ENCODE measurements around the gene TMOD2. TPM values are rescaled to one million over a fixed set of nuclear protein-coding genes. Genes with fewer than 3 reads are reported as not detected.

The TMOD2 gene
- total RNA-seq, 1 donor from 2014 or later = 8.4 TPM

DNA sequence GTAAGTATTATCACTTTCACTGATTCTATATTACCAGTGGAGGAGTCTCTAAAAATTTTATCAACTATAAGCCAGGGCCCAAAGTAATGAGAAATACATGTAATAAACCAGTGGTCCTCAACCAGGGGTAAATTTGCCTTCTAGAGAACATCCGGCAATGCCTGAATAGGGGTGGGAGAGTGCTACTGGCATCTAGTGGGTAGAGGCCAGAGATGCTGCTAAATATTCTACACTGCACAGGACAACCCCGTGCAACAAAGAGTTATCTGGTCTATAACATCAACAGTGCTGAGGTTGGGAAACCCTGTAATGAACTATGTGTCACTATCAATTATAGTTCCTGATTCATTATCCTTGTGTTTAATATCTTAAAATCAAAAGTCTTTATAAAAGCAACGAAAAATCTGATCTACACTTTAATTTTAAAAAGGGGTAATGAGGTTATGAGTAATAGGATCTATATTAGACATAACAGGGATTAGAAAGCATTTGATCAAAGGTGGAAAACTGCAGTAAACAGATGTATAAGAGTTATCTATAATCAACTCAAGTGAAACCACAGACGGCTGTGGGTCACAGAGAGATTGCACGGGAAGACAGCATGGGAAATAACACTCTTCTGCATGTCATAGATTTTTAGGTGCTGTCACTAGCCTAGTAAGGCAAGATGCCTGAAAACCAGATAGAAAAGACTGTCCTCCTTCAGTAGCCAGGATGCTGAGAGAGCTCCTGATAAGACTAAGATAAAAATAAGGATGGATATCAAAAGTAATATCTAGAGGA, 16.0 kb upstream of the TMOD2 start:
- TF ChIP-seq EZH2 (IDR thresholded peaks at IDR 0.05; ENCODE audit: insufficient read depth, low read length) (no peak), CTCF (IDR thresholded peaks at IDR 0.05; ENCODE audit: insufficient read depth, low read depth, low read length) (no peak)
- H3K4me1 Mint-ChIP-seq (ENCODE audit: low read depth, unreplicated experiment) = peaks cover 15% of the 10 kb centered on the region
- H3K36me3 Mint-ChIP-seq (ENCODE audit: low read depth, unreplicated experiment) = no peaks in the 10 kb centered on the region
- Histone ChIP-seq H3K9ac (ENCODE audit: low read length) (no peak overlapping the region), H4K20me1 (ENCODE audit: insufficient read depth, low read length) (no peaks in the 10 kb centered on the region), H3K27me3 (ENCODE audit: insufficient read depth, low read length) (no peaks in the 10 kb centered on the region), H3K9me3 (ENCODE audit: insufficient read depth, low read depth, low read length) (no peaks in the 10 kb centered on the region), H2AFZ (ENCODE audit: low read depth, low read length) (no peak overlapping the region), H3K4me3 (ENCODE audit: insufficient read depth, low read depth, low read length) (no peak overlapping the region), H3K27ac (ENCODE audit: low read depth, low read length) (no peak overlapping the region), H3K36me3 (ENCODE audit: insufficient read depth, low read length) (no peaks in the 10 kb centered on the region), H3K4me2 (ENCODE audit: low read length) (no peak overlapping the region), H3K4me1 (ENCODE audit: insufficient read depth, low read length) (peaks cover 5% of the 10 kb centered on the region), H3K79me2 (ENCODE audit: insufficient read depth, low read length) (no peaks in the 10 kb centered on the region)
- H3K9me3 Mint-ChIP-seq (ENCODE audit: unreplicated experiment) = no peaks in the 10 kb centered on the region
- no peak for DNase-seq (ENCODE audit: low read depth)
- FAIRE-seq = no peak
- peak overlapping the region; percentile 83 for H3K4me3 Mint-ChIP-seq (ENCODE audit: unreplicated experiment)
- no peak overlapping the region for H3K27ac Mint-ChIP-seq (ENCODE audit: unreplicated experiment)
- H3K27me3 Mint-ChIP-seq (ENCODE audit: low read depth, unreplicated experiment) = peaks cover 9% of the 10 kb centered on the region

DNA sequence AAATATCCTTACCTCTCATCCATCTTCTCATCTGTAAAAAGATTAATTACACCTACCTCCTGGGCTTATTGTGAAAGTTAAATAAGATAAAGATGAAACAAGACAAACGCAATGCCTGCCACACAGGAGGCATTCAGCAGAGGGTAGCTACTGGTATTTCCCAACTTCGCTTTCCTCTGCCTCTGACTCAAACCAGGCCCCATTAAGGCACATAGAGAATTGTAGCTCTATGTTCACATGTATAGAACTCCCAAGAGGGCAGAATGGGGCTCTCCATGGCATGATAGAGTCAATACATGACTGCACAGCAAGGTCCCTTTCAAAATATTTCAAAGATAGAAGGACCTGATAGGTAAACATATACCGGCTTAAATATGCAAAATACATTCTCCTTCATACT, 15.3 kb upstream of the TMOD2 start:
- Histone ChIP-seq H3K27ac (ENCODE audit: low read depth, low read length) (no peak overlapping the region), H3K36me3 (ENCODE audit: insufficient read depth, low read length) (no peaks in the 10 kb centered on the region), H3K4me3 (ENCODE audit: insufficient read depth, low read depth, low read length) (no peak overlapping the region), H3K4me1 (ENCODE audit: insufficient read depth, low read length) (peaks cover 5% of the 10 kb centered on the region), H3K9me3 (ENCODE audit: insufficient read depth, low read depth, low read length) (no peaks in the 10 kb centered on the region), H3K79me2 (ENCODE audit: insufficient read depth, low read length) (no peaks in the 10 kb centered on the region), H3K27me3 (ENCODE audit: insufficient read depth, low read length) (no peaks in the 10 kb centered on the region), H3K9ac (ENCODE audit: low read length) (no peak overlapping the region), H3K4me2 (ENCODE audit: low read length) (no peak overlapping the region), H4K20me1 (ENCODE audit: insufficient read depth, low read length) (no peaks in the 10 kb centered on the region), H2AFZ (ENCODE audit: low read depth, low read length) (no peak overlapping the region)
- H3K4me1 Mint-ChIP-seq (ENCODE audit: low read depth, unreplicated experiment) = peaks cover 15% of the 10 kb centered on the region
- no peak overlapping the region for H3K27ac Mint-ChIP-seq (ENCODE audit: unreplicated experiment)
- peak overlapping the region; percentile 83 for H3K4me3 Mint-ChIP-seq (ENCODE audit: unreplicated experiment)
- H3K27me3 Mint-ChIP-seq (ENCODE audit: low read depth, unreplicated experiment) = peaks cover 9% of the 10 kb centered on the region
- H3K36me3 Mint-ChIP-seq (ENCODE audit: low read depth, unreplicated experiment) = no peaks in the 10 kb centered on the region
- no peaks in the 10 kb centered on the region for H3K9me3 Mint-ChIP-seq (ENCODE audit: unreplicated experiment)
- TF ChIP-seq CTCF (IDR thresholded peaks at IDR 0.05; ENCODE audit: insufficient read depth, low read depth, low read length) = no peak
- TF ChIP-seq EZH2 (IDR thresholded peaks at IDR 0.05; ENCODE audit: insufficient read depth, low read length) = no peak
- FAIRE-seq (no peak), DNase-seq (ENCODE audit: low read depth) (no peak)

Data from astrocyte (in vitro differentiated cells and primary cell).